Kidney epithelial cell (primary cell): ENCODE data around the gene FCRL6. TPM values are rescaled to one million over a fixed set of nuclear protein-coding genes. Genes with fewer than 3 reads are reported as not detected.

Experiments
- DNase-seq: peaks from one replicate; pipeline ENCODE4 v3.0.0-alpha.2; 2010; ENCODE audit warnings: low read depth
- H3K27me3 ChIP-seq: 2 replicates; pipeline ENCODE4 v1.6.0; 2011; ENCODE audit warnings: low read length; ENCODE audit not compliant: control insufficient read depth, insufficient read depth
- H3K36me3 ChIP-seq: 2 replicates; pipeline ENCODE4 v1.5.1; 2011; ENCODE audit warnings: low read length; ENCODE audit not compliant: control insufficient read depth, insufficient read depth
- H3K4me3 ChIP-seq: 2 replicates; pipeline ENCODE4 v1.5.1; 2011; ENCODE audit warnings: low read depth, mild to moderate bottlenecking, control low read depth, low read length
- CTCF ChIP-seq: IDR thresholded peaks from 2 replicates; pipeline ENCODE4 v1.5.1; 2011; ENCODE audit warnings: mild to moderate bottlenecking, moderate library complexity, low read length, control low read depth, inconsistent platforms; ENCODE audit not compliant: insufficient read depth, poor library complexity, severe bottlenecking
- total RNA-seq: library from RNA; depleted of rRNA; stranded (reverse); fragments of >200 nt; gene quantifications from 2 replicates; pipeline ENCODE4 v1.2.3, GENCODE V29; 2015

Gene FCRL6
- total RNA-seq, 1 donor from 2014 or later = not detected

GRCh38 chr1:159830722-159831121, 28.6 kb downstream of the FCRL6 start:
- no peaks in the 10 kb centered on the region for H3K27me3 ChIP-seq
- H3K36me3 ChIP-seq = no peaks in the 10 kb centered on the region
- H3K4me3 ChIP-seq = no peak overlapping the region
- no peak for TF ChIP-seq CTCF
- DNase-seq = no peak

GRCh38 chr1:159831412-159832141, 29.4 kb downstream of the FCRL6 start:
- Histone ChIP-seq H3K36me3 (no peaks in the 10 kb centered on the region), H3K4me3 (no peak overlapping the region), H3K27me3 (no peaks in the 10 kb centered on the region)
- DNase-seq = no peak
- no peak for TF ChIP-seq CTCF

DNA sequence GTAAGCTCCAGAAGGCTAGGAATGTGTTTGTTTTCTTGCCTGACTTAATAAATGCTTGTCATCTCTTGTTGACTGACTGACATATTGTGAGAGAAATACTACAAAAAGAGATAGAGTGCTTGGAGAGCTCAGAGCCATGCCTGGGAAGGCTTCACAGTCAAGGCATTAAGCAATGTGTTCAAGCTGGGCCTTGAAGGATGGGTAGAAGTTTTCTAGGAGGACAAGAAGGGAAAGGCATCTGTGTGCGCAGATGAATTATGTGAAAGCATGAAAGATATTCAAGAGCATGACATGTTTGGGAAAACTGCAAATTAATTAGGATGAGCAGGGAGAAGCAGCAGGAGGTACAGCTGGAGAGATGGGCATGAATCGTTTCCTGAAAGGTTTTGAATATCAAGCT, 30.1 kb downstream of the FCRL6 start:
- Histone ChIP-seq H3K36me3 (no peaks in the 10 kb centered on the region), H3K27me3 (no peaks in the 10 kb centered on the region), H3K4me3 (no peak overlapping the region)
- no peak for DNase-seq
- TF ChIP-seq CTCF = no peak

GRCh38 chr1:159835356-159835755, 33.2 kb downstream of the FCRL6 start:
- TF ChIP-seq CTCF = no peak
- no peak for DNase-seq
- Histone ChIP-seq H3K27me3 (no peaks in the 10 kb centered on the region), H3K36me3 (no peaks in the 10 kb centered on the region), H3K4me3 (no peak overlapping the region)

GRCh38 chr1:159835862-159836525, 33.8 kb downstream of the FCRL6 start:
- H3K27me3 ChIP-seq = no peaks in the 10 kb centered on the region
- TF ChIP-seq CTCF = no peak
- H3K4me3 ChIP-seq = no peak overlapping the region
- no peak for DNase-seq
- no peaks in the 10 kb centered on the region for H3K36me3 ChIP-seq
